Right lobe of liver (tissue), 6 donors: Measurements from ENCODE around the gene SEMA4A. TPM values are rescaled to one million over a fixed set of nuclear protein-coding genes. Genes with fewer than 3 reads are reported as not detected.
"Not testable (repeated sequence)": the region's sequence is repeated elsewhere in the genome, so short reads cannot be mapped to it uniquely, and the experiment has no call there.

Source experiments
- ATAC-seq, 4 donors: fragments of 200-7000 bp; cut with Tn5 transposase; one replicate each; pipeline ENCODE4 v1.9.1; 2020; ENCODE audit warnings: mild to moderate bottlenecking in 4 of 4, moderate library complexity in 4 of 4
- DNase-seq, 3 donors: peaks; one replicate each; pipeline ENCODE4 v3.0.0-alpha.2; 2020
- H3K27ac ChIP-seq, 3 donors: fragments of 200-600 bp; one replicate each; pipeline ENCODE4 v1.8.0; 2022
- H3K27me3 ChIP-seq, 2 donors: fragments of 200-600 bp; one replicate each; pipeline ENCODE4 v1.8.0; 2022
- H3K36me3 ChIP-seq, 4 donors: fragments of 200-600 bp; sonication (generic) in 1 of 4; one replicate each; pipeline versions ENCODE4 v1.5.1 to v1.8.0; 2017 to 2022; ENCODE audit warnings: control low read depth in 1 of 4
- H3K4me1 ChIP-seq, 4 donors: fragments of 200-600 bp; sonication (generic) in 1 of 4; one replicate each; pipeline versions ENCODE4 v1.5.1 to v1.8.0; 2017 to 2022; ENCODE audit warnings: control low read depth in 1 of 4
- H3K4me3 ChIP-seq, 3 donors: fragments of 200-600 bp; one replicate each; pipeline ENCODE4 v1.8.0; 2022
- H3K9me3 ChIP-seq, 4 donors: fragments of 200-600 bp; sonication (generic) in 1 of 4; one replicate each; pipeline versions ENCODE4 v1.5.1 to v1.8.0; 2017 to 2022; ENCODE audit warnings: control low read depth in 1 of 4
- CTCF ChIP-seq, 4 donors: fragments of 200-600 bp in 3 of 4; fragments of 450-650 bp in 1 of 4; IDR thresholded peaks; one replicate each; pipeline versions ENCODE4 v1.5.1 to v1.8.0; 2016 to 2022; ENCODE audit warnings: antibody characterized with exemption in 4 of 4, mild to moderate bottlenecking in 2 of 4
- POLR2A ChIP-seq: fragments of 450-650 bp; IDR thresholded peaks from one replicate; pipeline ENCODE4 v1.6.1; 2017; ENCODE audit warnings: antibody characterized with exemption, mild to moderate bottlenecking
- WGBS: methylation state at CpG from one replicate; pipeline ENCODE4 v1.1.6; 2018; ENCODE audit warnings: low coverage, low lambda C conversion rate; ENCODE audit not compliant: insufficient coverage; ENCODE audit errors: missing lambda C conversion rate; 5-methylcytosine and 5-hydroxymethylcytosine counted together
- intact Hi-C, 2 donors: fragments of 100-400 bp; cut with DNase I; formaldehyde crosslinking; loops; one replicate each; pipeline versions ENCODE4 v1.11.2 to v1.14.1; 2022
- total RNA-seq, 6 experiments: library from RNA; depleted of rRNA in 2 of 6; stranded (reverse); fragments of >200 nt in 2 of 6; fragmentation: NEBNext Ultra II Directional in 3 of 6; extraction: Animal tissue kit (Norgen Biotek cat#: 25700) in 3 of 6; gene quantifications; one replicate each; pipeline versions ENCODE4 v1.1.0 to v1.2.4, GENCODE V29; 2016 to 2023
- donor health status: DM: no; HTN: yes; CAD: no.
- donor health status: DM: no; HTN: no; CAD: no.
- donor health status: DM: no; HTN: no; CAD: no.
- donor health status: DM: no; HTN: yes; CAD: no.
- donor health status: DM: no; HTN: yes; CAD: no.

Gene SEMA4A
- total RNA-seq, 6 experiments from 2014 or later: 0.62 to 2.6 (median 1.3) TPM

DNA sequence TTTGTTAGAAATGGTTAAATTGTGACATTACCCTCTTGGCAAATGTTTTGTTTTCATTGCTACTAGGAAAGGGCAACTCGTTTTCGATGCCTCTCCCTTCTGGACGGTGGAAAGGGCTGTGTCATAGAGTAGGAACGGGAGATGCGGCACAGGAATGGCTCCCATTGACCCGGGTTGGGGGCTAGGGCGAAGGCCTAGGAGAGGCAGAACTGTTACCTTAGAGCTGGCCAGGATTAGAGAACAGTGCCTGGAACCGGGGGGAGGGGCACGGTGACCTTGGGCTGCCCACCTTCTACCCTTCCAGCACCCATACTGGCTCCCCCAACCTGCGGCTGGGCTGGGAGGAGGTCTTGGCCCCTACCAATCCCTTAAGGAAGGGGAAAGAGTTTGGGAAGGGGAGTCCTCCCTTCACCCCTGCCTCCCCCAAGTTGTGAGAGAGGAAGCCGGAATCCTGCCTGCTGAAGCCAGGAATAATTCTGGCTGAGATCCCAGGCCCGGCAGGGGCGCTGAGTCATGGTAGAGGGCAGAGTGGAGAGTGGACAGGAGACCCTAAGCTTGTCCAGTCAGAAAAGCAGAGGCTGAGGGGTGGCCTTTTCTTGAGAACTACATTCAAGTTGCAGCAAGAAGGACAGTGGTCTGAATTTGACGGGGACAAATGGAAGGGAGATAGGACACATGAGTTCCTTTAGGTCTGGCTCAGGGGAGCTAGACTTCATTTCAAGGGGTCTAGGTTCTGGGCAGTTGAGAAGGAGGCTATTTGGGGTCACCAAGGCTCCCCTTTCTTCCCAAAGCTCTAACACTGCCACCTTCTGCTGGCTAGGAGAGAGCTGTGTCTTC, 30.6 kb upstream of the SEMA4A start:
- DNase-seq (peak; percentile 82 to 85 (median 84)), ATAC-seq (peak; percentile 57 to 66 (median 60))
- H3K4me3 ChIP-seq: peak overlapping the region; percentile 25 to 51 (median 46)
- H3K27ac ChIP-seq: peak overlapping the region; percentile 90 to 94 (median 92)
- intact Hi-C loops: no loop called here
- H3K4me1 ChIP-seq: peaks cover 0 to 79% (median 38%) of the 10 kb centered on the region in 4 donors
- H3K36me3 ChIP-seq: no peaks in the 10 kb centered on the region
- H3K27me3 ChIP-seq: no peaks in the 10 kb centered on the region
- no peak for TF ChIP-seq CTCF (IDR thresholded peaks at IDR 0.05)
- TF ChIP-seq POLR2A: peak; percentile 64
- H3K9me3 ChIP-seq: no peaks in the 10 kb centered on the region
- 4% methylated on average over 13 of the region's 14 CpGs for WGBS

GRCh38 chr1:156123356-156124196, 29.8 kb upstream of the SEMA4A start:
- peak; percentile 73 to 83 (median 76) for ATAC-seq

GRCh38 chr1:156124557-156125483, 28.6 kb upstream of the SEMA4A start:
- ATAC-seq (no peak), DNase-seq (no peak)
- Histone ChIP-seq H3K27ac (peak overlapping the region; percentile 90 to 94 (median 92)), H3K27me3 (no peaks in the 10 kb centered on the region), H3K9me3 (no peaks in the 10 kb centered on the region), H3K4me3 (no peak overlapping the region), H3K36me3 (no peaks in the 10 kb centered on the region), H3K4me1 (peaks cover 0 to 72% (median 36%) of the 10 kb centered on the region in 4 donors)
- TF ChIP-seq CTCF (IDR thresholded peaks at IDR 0.05) (no peak), POLR2A (no peak)
- intact Hi-C loops: no loop called here
- WGBS: 62% methylated on average over 10 of the region's 17 CpGs

More at GRCh38 chr1:156123356-156124196, 29.8 kb upstream of the SEMA4A start:
- Histone ChIP-seq H3K36me3 (no peaks in the 10 kb centered on the region), H3K27ac (peak overlapping the region; percentile 90 to 94 (median 92)), H3K27me3 (no peaks in the 10 kb centered on the region), H3K4me1 (peaks cover 0 to 78% (median 37%) of the 10 kb centered on the region in 4 donors), H3K4me3 (peak overlapping the region in 2 of 3 donors; percentile 46 to 51), H3K9me3 (no peaks in the 10 kb centered on the region)
- intact Hi-C loops: no loop called here
- DNase-seq: peak; percentile 92 to 94 (median 93)
- WGBS: 2% methylated on average over 7 of the region's 14 CpGs
- peak in 2 of 4 donors; percentile 13 for TF ChIP-seq CTCF (IDR thresholded peaks at IDR 0.05)
- TF ChIP-seq POLR2A: peak; percentile 57

DNA sequence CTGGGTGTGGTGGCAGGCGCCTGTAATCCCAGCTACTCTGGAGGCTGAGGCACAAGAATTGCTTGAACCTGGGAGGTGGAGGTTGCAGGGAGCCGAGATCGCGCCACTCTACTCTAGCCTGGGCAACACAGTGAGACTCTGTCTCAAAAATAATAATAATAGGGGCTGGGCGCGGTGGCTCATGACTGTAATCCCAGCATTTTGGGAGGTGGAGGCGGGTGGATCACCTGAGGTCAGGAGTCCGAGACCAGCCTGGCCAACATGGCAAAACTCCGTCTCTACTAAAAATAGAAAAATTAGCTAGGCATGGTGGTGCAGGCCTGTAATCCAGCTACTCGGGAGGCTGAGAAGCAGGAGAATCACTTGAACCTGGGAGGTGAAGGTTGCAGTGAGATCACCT, 27.8 kb upstream of the SEMA4A start:
- DNase-seq, intact Hi-C loops, ATAC-seq, H3K9me3 ChIP-seq, H3K36me3 ChIP-seq, H3K4me3 ChIP-seq, H3K27me3 ChIP-seq: not testable (repeated sequence)
- peak overlapping the region in 2 of 3 donors; percentile 90 to 94 for H3K27ac ChIP-seq
- H3K4me1 ChIP-seq: peaks cover 0 to 67% (median 36%) of the 10 kb centered on the region in 4 donors
- 77% methylated on average over 6 of the region's 10 CpGs for WGBS
